GM18505 (cell line): ENCODE data around the gene SPPL2B.
"Not testable (repeated sequence)": the region's sequence is repeated elsewhere in the genome, so short reads cannot be mapped to it uniquely, and the experiment has no call there.

Experiments used
- ATAC-seq: cut with Tn5 transposase; IDR thresholded peaks from one replicate; pipeline ENCODE4 v1.9.1; 2021; ENCODE audit not compliant: unreplicated experiment
- POLR2A ChIP-seq: IDR thresholded peaks from 4 replicates; pipeline ENCODE4 v1.6.1; 2011; ENCODE audit warnings: borderline replicate concordance; ENCODE audit not compliant: insufficient read depth, insufficient read length; ENCODE audit errors: extremely low read depth

SPPL2B gene

DNA sequence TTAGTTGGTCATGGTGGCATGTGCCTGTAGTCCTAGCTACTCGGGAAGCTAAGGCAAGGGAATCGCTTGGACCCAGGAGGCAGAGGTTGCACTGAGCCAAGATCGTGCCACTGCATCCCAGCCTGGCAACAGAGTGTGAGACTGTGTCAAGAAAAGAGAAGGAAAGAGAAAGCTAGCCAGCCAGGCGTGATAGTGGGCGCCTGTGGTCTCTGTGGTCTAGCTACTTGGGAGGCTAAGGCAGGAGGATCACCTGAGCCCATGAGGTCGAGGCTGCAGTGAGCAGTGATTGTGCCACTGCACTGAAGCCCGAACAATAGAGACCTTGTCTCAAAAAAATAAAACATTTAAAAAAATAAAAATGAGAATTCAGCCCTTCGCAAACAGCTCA lies 65.6 kb downstream of the SPPL2B start:
- no peak for ATAC-seq
- no peak for TF ChIP-seq POLR2A

- no peak for TF ChIP-seq POLR2A
- ATAC-seq: no peak
Measured at GRCh38 chr19:2394442-2395292, 66.2 kb downstream of the SPPL2B start.

GRCh38 chr19:2395293-2395829 lies 66.9 kb downstream of the SPPL2B start:
- not testable (repeated sequence) for ATAC-seq

DNA sequence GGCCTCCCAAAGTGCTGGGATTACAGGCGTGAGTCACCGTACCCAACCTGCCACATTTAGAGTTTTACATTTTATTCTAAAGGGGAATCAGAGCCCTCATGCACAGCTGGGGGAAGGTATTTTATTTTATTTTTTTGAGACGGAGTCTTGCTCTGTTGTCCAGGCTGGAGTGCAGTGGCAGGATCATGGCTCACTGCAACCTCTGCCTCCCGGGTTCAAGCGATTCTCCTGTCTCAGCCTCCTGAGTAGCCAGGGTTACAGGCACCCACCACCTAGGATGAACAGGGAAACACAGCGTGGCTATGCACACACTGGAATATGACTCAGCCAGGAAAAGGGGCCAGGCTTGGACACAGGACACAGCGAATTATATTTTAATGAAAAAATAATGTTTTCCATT lies 68.7 kb downstream of the SPPL2B start:
- ATAC-seq: not testable (repeated sequence)

DNA sequence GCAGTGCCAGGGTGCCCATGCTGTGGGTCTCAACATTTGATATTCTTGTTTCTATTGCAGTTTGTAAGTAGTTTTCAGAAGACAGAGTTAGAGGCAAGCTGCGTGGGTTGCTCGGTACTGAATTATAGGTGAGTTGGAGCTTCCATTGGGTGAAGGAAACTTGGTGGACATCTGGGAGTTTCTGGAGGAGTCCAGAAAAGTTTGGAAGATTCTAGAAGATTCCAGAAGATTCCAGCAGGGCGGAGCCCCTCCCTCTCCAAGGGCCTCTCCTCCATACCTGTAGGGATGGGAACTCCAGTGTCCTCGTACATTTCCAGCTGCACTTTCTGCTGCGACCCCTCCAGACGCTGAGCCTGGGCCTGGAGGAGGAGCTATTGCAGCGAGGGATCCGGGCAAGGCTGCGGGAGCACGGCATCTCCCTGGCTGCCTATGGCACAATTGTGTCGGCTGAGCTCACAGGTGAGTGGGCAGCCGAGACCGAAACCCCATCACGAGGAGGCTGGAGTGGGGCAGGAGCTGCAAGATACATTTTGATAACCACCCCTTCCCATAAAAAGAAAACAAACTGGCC lies 70.3 kb downstream of the SPPL2B start:
- ATAC-seq: no peak
- TF ChIP-seq POLR2A: no peak

DNA sequence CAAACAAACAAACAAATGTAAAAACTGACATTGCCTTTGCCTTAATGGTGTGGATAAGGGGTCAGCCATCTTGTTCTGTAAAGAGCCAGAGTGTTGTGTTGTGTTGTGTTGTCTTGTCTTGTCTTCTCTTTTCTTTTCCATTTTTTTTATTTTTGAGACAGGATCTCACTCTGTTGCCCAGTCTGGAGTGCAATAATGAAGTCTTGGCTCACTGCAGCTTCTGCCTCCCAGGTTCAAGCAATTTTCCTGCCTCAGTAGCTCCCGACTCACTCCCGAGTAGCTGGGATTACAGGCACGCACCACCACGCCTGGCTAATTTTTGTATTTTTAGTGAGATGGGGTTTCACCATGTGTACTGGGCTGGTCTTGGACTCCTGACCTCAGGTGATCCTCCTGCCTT lies 71.1 kb downstream of the SPPL2B start:
- ATAC-seq: no peak
- TF ChIP-seq POLR2A: no peak
